ENCODE measurements around the gene SVBP.

SVBP gene

GRCh38 chr1:42765832-42766740 is 51.1 kb downstream of the SVBP start:
- peak; percentile 13 for FAIRE-seq
- peak; percentile 83 for DNase-seq (ENCODE audit: low spot score)

GRCh38 chr1:42765269-42765668 is 51.9 kb downstream of the SVBP start:
- no peak for DNase-seq (ENCODE audit: low spot score)

GRCh38 chr1:42762269-42762668 is 54.9 kb downstream of the SVBP start:
- FAIRE-seq (no peak), DNase-seq (ENCODE audit: low spot score) (no peak)

More at GRCh38 chr1:42765269-42765668, 51.9 kb downstream of the SVBP start:
- FAIRE-seq, result no peak

- no peak for FAIRE-seq
Observed at GRCh38 chr1:42761567-42761966, 55.6 kb downstream of the SVBP start.

GRCh38 chr1:42759114-42759513 is 58.1 kb downstream of the SVBP start:
- FAIRE-seq (no peak), DNase-seq (ENCODE audit: low spot score) (no peak)

More at GRCh38 chr1:42761567-42761966, 55.6 kb downstream of the SVBP start:
- no peak for DNase-seq (ENCODE audit: low spot score)

GRCh38 chr1:42758641-42759040 is 58.6 kb downstream of the SVBP start:
- DNase-seq (ENCODE audit: low spot score) (no peak), FAIRE-seq (no peak)

GRCh38 chr1:42757892-42758275 is 59.3 kb downstream of the SVBP start:
- no peak for DNase-seq (ENCODE audit: low spot score)
- FAIRE-seq, result peak; percentile 13

All from urothelium cell line (cell line).